NCI-H446 treated with DMSO at 0.1 percent for 48 hours (cell line): ENCODE results near the gene CNP.
A peak's percentile ranks its signal among the peaks of the same experiment; 100 is the strongest.
"Not testable (repeated sequence)": the region's sequence is repeated elsewhere in the genome, so short reads cannot be mapped to it uniquely, and the experiment has no call there.

Experiments used
- DNase-seq: peaks from one replicate; lab custom pipeline; 2025; lab: John Stamatoyannopoulos, UW

CNP gene

DNA sequence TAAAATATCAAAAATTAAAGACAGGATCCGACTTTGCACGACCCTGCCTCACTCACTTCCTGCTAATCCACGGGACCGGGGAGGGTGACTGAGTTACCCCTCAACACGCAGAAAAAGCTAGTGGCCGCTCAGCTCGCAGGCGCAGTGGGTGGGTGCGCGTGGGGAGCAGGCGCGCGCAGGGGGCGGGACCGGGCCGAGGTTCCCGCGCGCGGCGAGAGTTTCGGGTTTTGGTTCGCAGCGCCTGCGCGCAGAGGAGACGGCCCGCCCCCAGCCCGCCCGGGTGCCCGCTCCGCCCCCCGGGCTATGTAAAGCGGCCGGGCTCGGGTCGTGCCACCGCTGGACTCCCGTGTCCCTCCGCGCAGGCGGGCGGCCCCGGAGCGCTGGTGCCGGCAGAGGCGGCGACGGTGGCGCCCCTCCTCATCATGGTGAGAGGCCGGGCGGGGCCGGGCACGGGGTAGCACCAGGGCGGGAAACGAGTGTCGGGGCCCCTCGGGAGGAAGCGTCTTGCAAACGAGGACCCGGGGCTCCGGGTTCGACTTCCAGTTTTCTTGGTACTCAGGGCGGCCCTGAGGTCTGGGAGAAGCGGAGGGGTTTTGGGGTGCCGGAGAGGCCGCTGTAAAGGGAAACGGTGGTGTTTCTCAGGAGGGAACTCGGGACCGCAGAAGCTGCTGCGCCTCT is at the start of gene CNP:
Gene CNP, plus strand, starts transcription at position 333 of the 678 bp plus-strand sequence. Its CDS starts 90 bp downstream, at position 423.
- peak; percentile 49 for DNase-seq

DNA sequence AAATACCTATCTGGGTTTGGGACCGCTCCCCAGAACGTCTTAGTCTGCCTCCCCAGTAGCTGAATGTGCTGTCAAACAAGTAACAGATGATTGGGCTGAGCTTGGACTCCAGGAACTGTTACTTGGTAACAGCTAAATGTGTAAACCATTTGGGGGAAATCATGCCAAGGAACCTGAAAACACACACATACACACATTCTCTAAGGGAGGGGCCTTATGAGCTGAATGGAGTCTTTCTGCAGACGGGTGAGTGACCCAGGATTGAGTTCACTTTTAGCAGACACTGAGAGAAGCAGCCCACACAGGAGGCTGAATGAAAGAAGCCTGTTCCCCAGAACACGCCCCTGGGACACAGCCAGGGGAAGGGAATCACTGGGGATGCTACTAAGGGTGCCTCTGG is 49.4 kb upstream of the CNP start:
- DNase-seq: peak; percentile 42

DNA sequence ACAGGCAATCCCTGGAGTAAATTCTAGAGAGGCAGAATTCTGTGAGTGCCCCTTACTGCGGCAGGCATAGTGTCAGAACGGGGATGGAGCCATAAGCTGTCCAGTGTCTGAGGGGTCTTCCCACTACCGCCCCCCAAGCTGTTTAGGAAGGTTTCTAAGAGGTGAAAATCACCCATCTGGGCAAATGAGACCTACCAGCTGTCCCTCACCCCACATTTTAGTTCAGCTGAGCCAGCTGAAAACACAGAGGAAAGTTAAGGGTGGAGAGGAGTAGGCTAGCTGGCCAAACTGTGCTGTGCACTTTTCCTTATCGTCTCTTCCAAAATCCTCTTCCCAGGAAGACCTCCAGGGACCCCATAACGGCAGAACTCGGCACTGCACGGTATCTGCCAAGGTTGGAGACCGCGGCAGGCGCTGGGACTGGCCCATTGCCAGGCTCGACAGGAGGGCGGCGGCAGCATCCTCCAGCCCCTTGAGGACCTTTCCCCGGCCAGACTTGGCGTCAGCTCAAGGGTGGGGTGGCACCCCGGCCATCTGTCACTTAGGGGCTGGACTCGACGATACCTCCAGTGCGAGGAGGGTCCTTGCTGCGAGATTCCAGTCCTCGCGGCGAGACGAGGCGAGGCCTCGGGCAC is 48.8 kb upstream of the CNP start:
- peak; percentile 59 for DNase-seq

DNA sequence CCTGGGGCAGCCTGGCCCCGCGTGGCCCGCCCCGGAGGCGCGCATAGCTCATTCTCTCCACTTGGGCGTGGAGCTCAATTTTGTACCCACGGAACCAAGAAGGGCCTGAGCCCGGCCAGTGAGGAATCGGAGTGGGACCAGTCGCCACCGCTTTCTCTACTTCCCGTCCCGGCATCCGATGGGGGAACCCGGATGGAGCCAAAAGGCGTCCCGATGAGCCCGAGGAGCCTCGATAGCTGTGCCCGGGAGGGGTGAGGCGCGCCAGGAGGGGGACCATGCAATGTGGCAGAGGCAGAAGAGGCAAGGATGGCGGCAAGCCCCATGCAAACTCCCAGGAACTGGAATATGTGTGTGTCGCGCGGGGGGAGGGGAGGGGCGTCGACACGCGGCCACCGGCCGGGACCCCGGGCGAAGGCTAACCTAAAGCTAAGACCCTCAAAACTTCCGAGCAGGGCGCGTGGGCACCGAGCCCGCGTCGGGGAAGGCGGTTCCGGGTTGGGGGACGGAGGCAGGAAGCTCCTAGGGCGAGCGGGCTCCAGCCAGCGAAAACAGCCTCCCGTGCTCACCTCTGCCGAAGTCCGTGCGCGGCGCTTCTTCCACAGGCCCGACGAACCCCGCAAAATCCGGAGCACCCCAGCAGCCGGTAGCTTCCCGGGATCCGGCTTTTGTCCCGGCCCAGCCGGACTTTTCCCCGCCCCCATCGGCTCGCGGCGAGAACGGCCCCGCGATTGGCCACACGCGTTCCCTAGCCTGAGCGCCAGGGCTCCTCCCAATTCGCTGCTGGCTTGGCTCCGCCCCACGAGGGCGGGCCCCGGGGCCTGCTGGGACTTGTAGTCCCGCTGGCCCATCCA is 48.1 kb upstream of the CNP start, which contains the start of gene ACLY:
Gene ACLY, minus strand, starts transcription at position 638 of the 851 bp plus-strand sequence. CDS start 5,078 bp downstream, outside the sequence.
- DNase-seq: peak; percentile 92

DNA sequence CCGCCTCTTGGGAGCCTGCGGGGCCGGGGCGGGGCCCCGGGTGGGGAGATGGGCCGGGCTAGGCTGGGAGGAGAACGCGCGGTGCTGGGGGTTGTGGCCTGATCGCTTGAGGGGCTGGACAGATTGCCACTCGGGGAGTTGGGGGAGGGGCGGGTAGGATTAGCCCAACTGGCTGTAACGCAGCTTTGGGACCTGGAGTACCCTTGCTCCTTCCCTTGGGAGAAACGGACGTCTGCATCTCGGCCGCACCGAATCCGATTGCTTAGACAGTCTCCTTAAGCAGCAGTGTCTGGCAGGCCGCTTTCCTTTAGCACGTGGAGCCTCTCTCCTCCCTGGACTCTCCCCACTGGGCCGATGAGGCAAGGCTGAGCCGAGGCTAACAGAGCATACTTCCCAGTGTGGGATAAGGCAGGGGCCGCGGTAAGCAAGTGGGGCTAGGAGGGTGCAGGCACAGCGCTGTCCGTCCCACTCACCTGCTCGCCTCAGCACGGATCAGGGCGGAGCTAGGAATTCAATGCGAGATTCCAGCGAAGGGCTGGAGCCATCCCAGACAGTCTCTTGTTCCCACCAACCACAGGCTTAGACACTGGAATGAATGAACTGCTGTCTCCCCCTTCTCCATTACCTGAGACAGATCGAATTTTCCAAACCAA is 47.3 kb upstream of the CNP start:
- DNase-seq: no peak

DNA sequence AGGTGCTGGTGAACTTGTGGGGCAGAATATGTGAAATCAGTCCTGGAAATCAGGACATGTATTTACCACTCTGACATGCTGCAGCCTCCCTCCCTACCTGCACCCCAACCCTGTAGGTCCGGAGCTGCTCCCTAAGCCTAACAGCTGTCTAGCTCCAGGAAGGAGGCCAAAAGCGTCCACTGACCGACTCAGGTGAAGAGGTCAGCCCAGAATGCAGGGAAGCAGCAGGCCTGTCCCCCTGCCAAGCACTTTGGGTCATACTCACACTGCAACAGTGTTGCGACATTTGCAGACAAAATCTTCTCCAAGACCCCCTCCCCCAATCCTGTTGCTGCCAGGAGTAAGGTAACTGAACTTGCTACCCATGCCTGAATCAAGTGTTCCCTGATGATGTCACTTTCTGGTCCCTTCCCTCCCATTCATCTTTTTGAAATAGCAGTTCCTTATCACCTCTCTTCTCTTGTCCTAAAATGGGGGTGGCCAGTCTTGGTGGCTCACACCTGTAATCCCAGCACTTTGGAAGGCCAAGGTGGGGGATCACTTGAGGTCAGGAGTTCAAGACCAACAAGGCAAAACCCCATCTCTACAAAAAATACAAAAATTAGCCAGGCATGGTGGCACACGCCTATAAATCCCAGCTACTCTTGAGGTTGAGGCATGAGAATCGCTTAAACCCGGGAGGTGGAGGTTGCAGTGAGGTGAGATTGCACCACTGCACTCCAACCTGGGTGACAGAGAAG is 46.6 kb upstream of the CNP start:
- DNase-seq: no peak

DNA sequence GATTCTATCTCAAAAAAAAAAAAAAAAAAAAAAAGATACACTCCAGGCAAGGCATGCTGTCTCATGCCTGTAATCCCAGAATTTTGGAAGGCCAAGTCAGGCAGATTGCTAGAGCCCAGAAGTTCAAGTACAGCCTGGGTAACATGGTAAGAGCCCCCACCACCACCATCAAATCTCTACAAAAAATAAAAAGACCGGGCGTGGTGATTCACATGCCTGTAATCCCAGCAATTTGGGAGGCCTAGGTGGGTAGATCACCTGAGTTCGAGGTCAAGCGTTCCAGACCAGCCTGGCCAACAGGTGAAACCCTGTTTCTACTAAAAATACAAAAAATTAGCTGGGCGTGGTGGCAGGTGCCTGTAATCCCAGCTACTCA is 46.0 kb upstream of the CNP start:
- DNase-seq: no peak

DNA sequence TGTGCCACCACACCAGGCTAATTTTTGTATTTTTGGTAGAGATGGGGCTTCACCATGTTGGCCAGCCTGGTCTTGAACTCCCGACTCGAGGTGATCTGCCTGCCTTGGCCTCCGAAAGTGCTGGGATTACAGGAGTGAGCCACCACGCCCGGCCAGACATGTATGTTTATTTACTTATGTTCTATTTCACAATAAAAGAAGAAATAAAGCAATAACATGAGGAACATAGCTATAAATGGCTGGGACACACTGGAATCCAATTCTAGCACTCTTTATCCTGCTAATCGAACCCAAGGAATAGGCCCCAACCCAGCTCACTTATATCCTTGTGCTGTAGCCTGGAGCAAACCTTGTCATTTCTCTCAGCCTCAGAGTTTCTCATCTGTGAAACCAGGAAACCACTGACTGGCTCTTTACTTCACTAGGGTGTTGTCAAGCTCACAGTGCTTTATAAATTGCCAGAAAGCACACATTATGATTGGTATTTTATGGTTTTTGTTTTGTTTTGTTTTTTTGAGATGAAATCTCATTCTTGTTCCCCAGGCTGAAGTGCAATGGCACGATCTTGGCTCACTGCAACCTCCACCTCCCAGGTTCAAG is 40.5 kb upstream of the CNP start:
- DNase-seq: no peak

DNA sequence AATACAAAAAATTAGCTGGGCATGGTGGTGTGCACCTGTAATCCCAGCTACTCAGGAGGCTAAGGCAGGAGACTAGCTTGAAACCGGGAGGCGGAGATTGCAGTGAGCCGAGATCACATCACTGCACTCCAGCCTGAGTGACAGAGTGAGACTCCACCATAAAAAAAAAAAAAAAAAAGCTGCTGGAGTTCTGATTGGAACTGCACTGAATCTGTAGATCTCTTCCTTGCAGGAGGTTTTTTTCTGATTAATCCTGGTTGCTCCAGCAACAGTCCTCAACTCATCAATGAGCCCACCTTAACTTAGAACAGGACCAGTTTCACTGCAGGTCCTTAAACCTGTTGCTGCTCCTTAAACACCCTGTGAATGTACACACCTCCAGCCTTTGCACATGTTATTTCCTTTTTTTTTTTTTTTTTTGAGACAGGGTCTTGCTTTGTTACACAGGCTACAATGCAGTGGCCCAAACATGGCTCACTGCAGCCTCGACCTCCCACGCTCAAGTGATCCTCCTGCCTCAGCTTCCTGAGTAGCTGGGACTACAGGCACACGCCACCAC is 37.8 kb upstream of the CNP start:
- DNase-seq: no peak

DNA sequence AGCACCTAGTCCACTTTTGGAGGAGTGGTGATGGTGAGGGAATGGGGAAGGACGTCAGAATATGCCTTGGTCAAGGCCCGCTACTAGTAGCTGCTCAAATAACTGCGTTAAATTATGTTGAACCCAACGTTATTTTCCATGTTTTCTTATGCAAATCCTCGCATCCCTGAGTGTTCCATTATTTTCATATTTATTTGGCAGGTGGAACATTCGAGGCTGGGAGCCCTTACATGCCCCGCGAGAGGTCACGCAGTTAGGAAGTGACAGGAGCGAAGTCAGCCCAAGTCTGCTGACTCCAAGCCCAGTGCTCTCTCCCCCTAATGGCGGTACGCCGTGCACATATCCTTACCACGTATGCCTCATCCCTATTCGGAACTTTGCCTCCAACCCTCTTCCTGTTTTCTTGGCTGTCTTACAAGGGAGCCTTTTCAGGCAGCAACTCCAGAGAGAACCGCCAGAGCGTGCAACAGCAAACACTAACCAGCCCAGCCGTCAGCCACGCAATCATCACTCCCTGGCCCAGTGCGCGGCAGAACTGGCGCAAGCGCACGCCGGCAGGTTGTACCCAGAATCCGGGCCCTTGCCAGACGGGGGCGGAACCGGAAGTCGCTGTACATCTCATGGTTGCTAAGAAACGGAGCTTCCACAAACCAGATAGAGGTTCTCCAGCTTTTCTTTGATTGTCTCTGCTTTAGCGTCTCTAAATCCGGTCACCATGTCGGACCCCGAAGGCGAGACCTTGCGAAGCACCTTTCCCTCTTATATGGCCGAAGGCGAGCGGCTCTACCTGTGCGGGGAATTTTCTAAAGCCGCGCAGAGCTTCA is 36.4 kb upstream of the CNP start, which contains the start of gene ODAD4:
Gene ODAD4, plus strand, starts transcription at position 609 of the 824 bp plus-strand sequence. Its CDS starts 107 bp downstream, at position 716.
- DNase-seq: peak; percentile 88

DNA sequence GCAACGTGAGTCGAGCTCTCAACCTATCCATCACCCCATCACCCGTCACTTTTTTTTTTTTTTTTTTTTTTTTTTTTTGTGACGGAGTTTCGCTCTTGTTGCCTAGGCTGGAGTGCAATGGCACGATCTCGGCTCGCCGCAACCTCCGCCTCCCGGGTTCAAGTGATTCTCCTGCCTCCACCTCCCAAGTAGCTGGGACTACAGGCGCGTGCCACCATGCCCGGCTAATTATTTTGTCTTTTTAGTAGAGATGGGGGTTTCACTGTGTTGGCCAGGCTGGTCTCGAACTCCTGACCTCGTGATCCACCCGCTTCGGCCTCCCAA is 35.8 kb upstream of the CNP start:
- not testable (repeated sequence) for DNase-seq

DNA sequence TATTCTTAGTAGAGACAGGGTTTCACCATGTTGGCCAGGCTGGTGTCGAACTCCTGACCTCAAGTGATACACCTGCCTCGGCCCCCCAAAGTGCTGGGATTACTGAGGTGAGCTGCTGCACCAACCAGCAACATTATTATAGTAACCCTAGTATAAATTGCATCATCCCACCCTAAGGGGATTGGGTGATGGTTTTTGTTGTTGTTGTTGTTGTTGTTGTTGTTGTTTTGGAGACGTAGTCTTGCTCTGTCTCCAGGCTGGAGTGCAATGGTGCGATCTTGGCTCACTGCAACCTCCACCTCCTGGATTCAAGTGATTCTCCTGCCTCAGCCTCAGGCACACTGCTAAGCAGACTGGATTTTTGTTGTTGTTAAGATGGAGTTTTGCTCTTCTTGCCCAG is 34.9 kb upstream of the CNP start:
- DNase-seq: not testable (repeated sequence)

DNA sequence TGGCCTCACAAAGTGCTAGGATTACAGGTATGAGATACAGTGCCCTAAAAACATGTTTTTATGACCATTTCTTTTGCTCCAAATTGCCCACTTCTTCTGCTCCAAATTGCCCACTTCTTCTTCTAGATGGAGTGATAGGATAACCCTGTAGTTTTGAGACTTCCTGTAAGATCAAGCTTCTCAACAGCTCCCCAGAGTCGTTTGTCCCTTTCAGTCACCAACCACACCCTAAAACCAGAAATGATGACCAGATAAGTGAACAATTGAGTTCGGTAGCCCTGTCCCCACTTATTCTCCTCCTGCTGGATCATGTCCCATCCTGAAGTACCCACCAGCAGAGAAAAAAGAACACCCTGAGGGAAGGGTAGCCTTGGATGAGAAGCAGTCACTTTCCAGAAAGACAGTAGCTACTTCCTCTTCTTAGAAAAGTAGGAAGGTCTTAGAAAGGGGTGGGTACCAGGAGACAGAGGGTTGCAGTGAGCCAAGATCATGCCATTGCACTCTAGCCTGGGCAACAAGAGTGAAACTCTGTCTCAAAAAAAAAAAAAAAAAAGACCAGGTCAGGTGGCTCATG is 33.7 kb upstream of the CNP start:
- no peak for DNase-seq

DNA sequence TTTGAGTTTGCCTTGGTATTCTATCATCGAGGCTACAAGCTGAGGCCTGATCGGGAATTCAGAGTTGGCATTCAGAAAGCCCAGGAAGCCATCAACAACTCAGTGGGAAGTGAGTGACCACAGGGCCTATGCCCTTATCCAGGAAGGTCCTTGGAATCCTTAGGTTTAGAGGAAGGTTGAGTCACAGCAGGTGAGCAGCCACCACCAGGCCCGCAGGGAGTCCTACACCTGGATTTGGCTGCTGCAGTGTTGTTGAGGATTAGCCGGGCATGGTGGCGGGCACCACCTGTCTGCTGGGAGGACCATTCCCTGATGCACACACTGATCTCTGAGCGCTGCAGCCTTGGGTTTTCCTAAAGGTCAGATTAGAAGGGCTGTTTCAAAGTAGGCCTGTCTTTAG is 31.0 kb upstream of the CNP start:
- no peak for DNase-seq

DNA sequence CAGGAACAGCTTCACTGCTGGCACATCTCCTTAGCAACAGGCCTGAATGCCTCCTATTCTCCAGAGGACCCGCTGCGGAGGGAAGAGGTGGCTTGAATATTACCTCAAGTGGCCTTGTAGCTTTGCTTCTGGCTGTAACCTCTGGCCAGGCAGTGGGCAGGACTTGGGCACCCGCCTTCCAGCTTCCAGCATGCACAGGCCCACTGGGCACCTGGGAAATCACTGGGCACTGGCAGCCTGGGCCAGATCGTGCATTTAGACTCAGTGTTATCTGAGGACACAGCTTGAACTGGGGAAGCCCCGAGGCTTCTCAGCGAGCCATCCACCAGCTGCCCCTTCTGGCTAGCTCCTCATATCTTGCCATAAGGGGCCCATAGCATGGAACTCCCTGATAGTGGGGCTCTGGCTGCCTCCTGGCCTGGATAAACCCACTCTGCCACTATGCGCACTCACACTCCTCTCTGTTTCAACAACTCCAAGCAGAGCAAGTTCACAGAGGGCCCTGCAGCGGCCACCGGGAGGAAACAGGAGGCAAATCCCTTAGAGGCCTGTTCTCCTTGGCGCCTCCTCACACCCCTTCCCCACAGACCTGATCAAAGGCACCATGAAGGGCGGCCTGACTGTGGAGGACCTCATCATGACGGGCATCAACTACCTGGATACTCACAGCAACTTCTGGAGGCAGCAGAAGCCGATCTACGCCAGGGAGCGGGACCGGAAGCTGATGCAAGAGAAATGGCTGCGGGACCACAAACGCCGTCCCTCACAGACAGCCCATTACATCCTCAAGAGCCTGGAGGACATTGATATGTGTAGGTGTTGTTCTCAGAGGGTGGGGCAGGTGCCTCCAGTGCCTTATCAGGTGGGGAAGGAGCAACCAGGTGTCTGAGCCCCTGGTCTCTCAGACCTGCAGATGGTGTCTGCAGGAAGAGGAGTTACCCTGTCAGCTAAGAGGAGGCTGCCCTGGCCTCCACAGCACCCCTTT is 28.3 kb upstream of the CNP start:
- DNase-seq: no peak

DNA sequence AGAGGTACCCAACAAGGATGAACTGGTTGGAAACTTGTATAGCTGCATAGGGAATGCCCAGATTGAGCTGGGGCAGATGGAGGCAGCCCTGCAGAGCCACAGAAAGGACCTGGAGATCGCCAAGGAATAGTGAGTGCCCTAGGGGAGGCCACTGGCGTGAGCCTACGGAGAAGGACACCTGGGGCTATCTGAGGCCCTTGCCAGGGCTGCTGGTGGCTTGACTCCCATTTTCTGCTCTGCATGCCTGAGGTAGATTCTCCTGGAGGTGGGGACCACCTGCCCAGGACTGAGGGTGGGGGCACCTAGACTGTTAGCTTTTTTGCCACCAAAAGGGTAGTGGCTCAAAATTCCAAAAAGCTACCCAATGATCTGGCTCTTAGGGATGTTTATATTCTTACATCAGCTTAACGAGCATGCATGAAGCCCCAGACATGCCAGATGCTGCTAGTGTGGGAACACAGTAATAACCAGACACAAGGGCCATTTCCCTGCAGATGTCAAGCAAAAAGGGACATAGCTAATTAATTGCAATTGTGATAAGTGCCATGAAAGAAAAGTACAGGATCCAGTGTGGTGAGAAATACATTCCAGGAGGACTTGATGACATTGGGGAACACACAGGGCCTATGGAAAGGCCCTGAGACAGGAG is 27.4 kb upstream of the CNP start:
- no peak for DNase-seq

DNA sequence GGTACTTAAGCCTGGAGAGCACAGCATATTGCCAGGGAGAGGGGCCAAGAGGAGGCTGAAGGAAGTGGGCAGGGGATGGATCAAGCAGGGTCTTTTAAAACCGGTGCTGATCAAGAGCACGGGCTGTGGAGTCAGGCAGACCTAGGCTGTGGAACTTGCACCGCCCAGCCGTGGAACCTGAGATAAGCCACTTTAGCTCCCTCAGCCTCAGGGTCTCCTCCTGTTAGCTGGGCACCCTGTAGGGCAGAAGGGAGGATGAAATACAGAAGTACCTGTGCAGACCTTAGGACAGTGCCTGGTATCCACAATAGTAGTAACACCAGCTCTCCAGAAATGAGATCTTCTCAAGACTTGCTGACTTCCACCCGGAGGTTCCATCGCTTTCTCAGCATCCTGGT is 26.9 kb upstream of the CNP start:
- no peak for DNase-seq

DNA sequence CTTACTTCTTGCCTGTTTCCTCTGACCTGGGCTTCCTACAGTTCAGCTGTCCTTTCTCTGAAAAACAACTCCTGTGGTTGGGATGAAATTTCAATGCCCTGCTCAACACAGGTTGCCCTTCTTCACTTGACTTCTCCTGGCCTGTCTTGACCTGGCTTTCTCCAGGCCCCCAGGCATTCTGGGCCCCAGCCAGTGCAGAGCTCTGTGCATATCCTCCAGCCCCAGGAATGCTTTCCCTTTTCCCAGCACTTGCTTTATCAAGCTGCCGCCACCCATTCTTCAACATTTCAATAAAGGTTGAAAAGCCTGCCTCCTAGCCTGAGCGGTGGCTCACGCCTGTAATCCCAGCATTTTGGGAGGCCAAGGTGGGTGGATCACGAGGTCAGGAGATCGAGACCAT is 25.4 kb upstream of the CNP start:
- no peak for DNase-seq
